Rectal smooth muscle tissue (tissue), 1 donor: ENCODE results near the gene TM9SF2.

Experiments used
- H3K27ac ChIP-seq: one replicate; pipeline ENCODE4 v1.7.0; 2013; ENCODE audit warnings: low read depth, low read length, inconsistent platforms
- H3K27me3 ChIP-seq: one replicate; pipeline ENCODE4 v1.7.0; 2013; ENCODE audit warnings: low read length; ENCODE audit not compliant: control insufficient read depth, insufficient read depth
- H3K36me3 ChIP-seq: one replicate; pipeline ENCODE4 v1.7.0; 2013; ENCODE audit warnings: low read length; ENCODE audit not compliant: control insufficient read depth, insufficient read depth
- H3K4me1 ChIP-seq: one replicate; pipeline ENCODE4 v1.7.0; 2013; ENCODE audit warnings: low read length; ENCODE audit not compliant: control insufficient read depth, insufficient read depth
- H3K4me3 ChIP-seq: one replicate; pipeline ENCODE4 v1.7.0; 2013; ENCODE audit warnings: low read length
- H3K9ac ChIP-seq: one replicate; pipeline ENCODE4 v1.7.0; 2013; ENCODE audit warnings: low read length

Gene TM9SF2

GRCh38 chr13:99523838-99524237 lies 22.6 kb downstream of the TM9SF2 start:
- Histone ChIP-seq H3K4me1 (no peaks in the 10 kb centered on the region), H3K27ac (no peak overlapping the region), H3K27me3 (no peaks in the 10 kb centered on the region), H3K4me3 (no peak overlapping the region), H3K9ac (no peak overlapping the region), H3K36me3 (peaks cover 21% of the 10 kb centered on the region)

GRCh38 chr13:99525967-99526366 lies 24.7 kb downstream of the TM9SF2 start:
- Histone ChIP-seq H3K27me3 (no peaks in the 10 kb centered on the region), H3K9ac (no peak overlapping the region), H3K4me1 (no peaks in the 10 kb centered on the region), H3K27ac (no peak overlapping the region), H3K4me3 (no peak overlapping the region), H3K36me3 (peaks cover 18% of the 10 kb centered on the region)

GRCh38 chr13:99526549-99526948 lies 25.3 kb downstream of the TM9SF2 start:
- Histone ChIP-seq H3K27ac (no peak overlapping the region), H3K4me1 (no peaks in the 10 kb centered on the region), H3K36me3 (peaks cover 20% of the 10 kb centered on the region), H3K27me3 (no peaks in the 10 kb centered on the region), H3K9ac (no peak overlapping the region), H3K4me3 (no peak overlapping the region)

- Histone ChIP-seq H3K27ac (no peak overlapping the region), H3K36me3 (peaks cover 16% of the 10 kb centered on the region), H3K27me3 (no peaks in the 10 kb centered on the region), H3K4me3 (no peak overlapping the region), H3K9ac (no peak overlapping the region), H3K4me1 (no peaks in the 10 kb centered on the region)
Observed at GRCh38 chr13:99527301-99527700, 26.0 kb downstream of the TM9SF2 start.

GRCh38 chr13:99528547-99528946 lies 27.3 kb downstream of the TM9SF2 start:
- Histone ChIP-seq H3K27ac (no peak overlapping the region), H3K27me3 (no peaks in the 10 kb centered on the region), H3K9ac (no peak overlapping the region), H3K4me3 (no peak overlapping the region), H3K36me3 (peaks cover 12% of the 10 kb centered on the region), H3K4me1 (no peaks in the 10 kb centered on the region)

GRCh38 chr13:99536023-99536422 lies 34.8 kb downstream of the TM9SF2 start:
- H3K4me3 ChIP-seq = no peak overlapping the region
- H3K4me1 ChIP-seq = no peaks in the 10 kb centered on the region
- H3K27ac ChIP-seq = no peak overlapping the region
- peaks cover 2% of the 10 kb centered on the region for H3K36me3 ChIP-seq
- H3K9ac ChIP-seq = no peak overlapping the region
- H3K27me3 ChIP-seq = no peaks in the 10 kb centered on the region

GRCh38 chr13:99540530-99540929 lies 39.3 kb downstream of the TM9SF2 start:
- Histone ChIP-seq H3K36me3 (peaks cover 9% of the 10 kb centered on the region), H3K27ac (no peak overlapping the region), H3K4me3 (no peak overlapping the region), H3K27me3 (no peaks in the 10 kb centered on the region), H3K9ac (no peak overlapping the region), H3K4me1 (no peaks in the 10 kb centered on the region)

- no peak overlapping the region for H3K4me3 ChIP-seq
- H3K36me3 ChIP-seq = peaks cover 18% of the 10 kb centered on the region
- H3K4me1 ChIP-seq = no peaks in the 10 kb centered on the region
- no peak overlapping the region for H3K9ac ChIP-seq
- H3K27ac ChIP-seq = no peak overlapping the region
- H3K27me3 ChIP-seq = no peaks in the 10 kb centered on the region
Observed at GRCh38 chr13:99542788-99543406, 41.6 kb downstream of the TM9SF2 start.

GRCh38 chr13:99545361-99545760 lies 44.1 kb downstream of the TM9SF2 start:
- no peak overlapping the region for H3K9ac ChIP-seq
- H3K36me3 ChIP-seq = peaks cover 26% of the 10 kb centered on the region
- H3K4me3 ChIP-seq = no peak overlapping the region
- H3K27ac ChIP-seq = no peak overlapping the region
- H3K4me1 ChIP-seq = no peaks in the 10 kb centered on the region
- H3K27me3 ChIP-seq = no peaks in the 10 kb centered on the region

- Histone ChIP-seq H3K4me3 (no peak overlapping the region), H3K4me1 (no peaks in the 10 kb centered on the region), H3K9ac (no peak overlapping the region), H3K36me3 (peaks cover 26% of the 10 kb centered on the region), H3K27ac (no peak overlapping the region), H3K27me3 (no peaks in the 10 kb centered on the region)
Observed at GRCh38 chr13:99545979-99546378, 44.7 kb downstream of the TM9SF2 start.

- H3K4me3 ChIP-seq = no peak overlapping the region
- no peak overlapping the region for H3K27ac ChIP-seq
- peaks cover 27% of the 10 kb centered on the region for H3K36me3 ChIP-seq
- H3K9ac ChIP-seq = no peak overlapping the region
- no peaks in the 10 kb centered on the region for H3K4me1 ChIP-seq
- no peaks in the 10 kb centered on the region for H3K27me3 ChIP-seq
Observed at GRCh38 chr13:99546878-99547277, 45.6 kb downstream of the TM9SF2 start.

- peaks cover 30% of the 10 kb centered on the region for H3K36me3 ChIP-seq
- H3K27ac ChIP-seq = no peak overlapping the region
- no peaks in the 10 kb centered on the region for H3K4me1 ChIP-seq
- no peaks in the 10 kb centered on the region for H3K27me3 ChIP-seq
- no peak overlapping the region for H3K4me3 ChIP-seq
- no peak overlapping the region for H3K9ac ChIP-seq
Observed at GRCh38 chr13:99548448-99548847, 47.2 kb downstream of the TM9SF2 start.

- H3K4me3 ChIP-seq = no peak overlapping the region
- H3K9ac ChIP-seq = no peak overlapping the region
- no peaks in the 10 kb centered on the region for H3K27me3 ChIP-seq
- H3K4me1 ChIP-seq = no peaks in the 10 kb centered on the region
- H3K27ac ChIP-seq = no peak overlapping the region
- peaks cover 26% of the 10 kb centered on the region for H3K36me3 ChIP-seq
Observed at GRCh38 chr13:99553033-99553432, 51.8 kb downstream of the TM9SF2 start.
